Activated effector memory CD4-positive, alpha-beta T cell treated with Interleukin-2 at 50 U/mL for 16 hours (primary cell): Measurements from ENCODE around the gene SV2B.
"Not testable (repeated sequence)": the region's sequence is repeated elsewhere in the genome, so short reads cannot be mapped to it uniquely, and the experiment has no call there.

ENCODE experiments used
- DNase-seq: peaks from one replicate; pipeline ENCODE4 v3.0.0-alpha.2; 2020

Gene SV2B

GRCh38 chr15:91319371-91320059 is 219.5 kb downstream of the SV2B start:
- no peak for DNase-seq

- DNase-seq: no peak
Measured at GRCh38 chr15:91320101-91320500, 220.0 kb downstream of the SV2B start.

- DNase-seq: no peak
Measured at GRCh38 chr15:91329914-91330313, 229.9 kb downstream of the SV2B start.

- no peak for DNase-seq
Measured at GRCh38 chr15:91331581-91331980, 231.5 kb downstream of the SV2B start.

- DNase-seq: no peak
Measured at GRCh38 chr15:91335702-91336101, 235.6 kb downstream of the SV2B start.

- DNase-seq: no peak
Measured at GRCh38 chr15:91336687-91337086, 236.6 kb downstream of the SV2B start.

GRCh38 chr15:91338766-91339165 is 238.7 kb downstream of the SV2B start:
- DNase-seq: no peak

- no peak for DNase-seq
Measured at GRCh38 chr15:91342097-91342496, 242.0 kb downstream of the SV2B start.

GRCh38 chr15:91344912-91345311 is 244.9 kb downstream of the SV2B start:
- DNase-seq: not testable (repeated sequence)

- DNase-seq: no peak
Measured at GRCh38 chr15:91345736-91346135, 245.7 kb downstream of the SV2B start.

GRCh38 chr15:91346259-91346658 is 246.2 kb downstream of the SV2B start:
- no peak for DNase-seq

GRCh38 chr15:91348752-91349500 is 248.9 kb downstream of the SV2B start:
- DNase-seq: no peak
